GM18868 (cell line): ENCODE data around the gene VPS13D.
"Not testable (repeated sequence)": the region's sequence is repeated elsewhere in the genome, so short reads cannot be mapped to it uniquely, and the experiment has no call there.

Experiments
- ATAC-seq: cut with Tn5 transposase; IDR thresholded peaks from one replicate; pipeline ENCODE4 v1.9.1; 2021; ENCODE audit warnings: mild to moderate bottlenecking, moderate library complexity; ENCODE audit not compliant: unreplicated experiment

The VPS13D gene

GRCh38 chr1:12529640-12530174 is 299.9 kb downstream of the VPS13D start:
- no peak for ATAC-seq

GRCh38 chr1:12530462-12531178 is 300.8 kb downstream of the VPS13D start:
- no peak for ATAC-seq

- ATAC-seq = no peak
These were observed 301.3 kb downstream of the VPS13D start for GRCh38 chr1:12531179-12531499.

GRCh38 chr1:12532405-12533315 is 302.8 kb downstream of the VPS13D start:
- ATAC-seq = no peak

- no peak for ATAC-seq
These were observed 306.3 kb downstream of the VPS13D start for GRCh38 chr1:12536023-12536639.

GRCh38 chr1:12537294-12537693 is 307.5 kb downstream of the VPS13D start:
- ATAC-seq = no peak

GRCh38 chr1:12537906-12538461 is 308.2 kb downstream of the VPS13D start:
- ATAC-seq = no peak

- ATAC-seq = not testable (repeated sequence)
These were observed 308.7 kb downstream of the VPS13D start for GRCh38 chr1:12538536-12538935.

GRCh38 chr1:12539320-12539704 is 309.5 kb downstream of the VPS13D start:
- ATAC-seq = no peak

- ATAC-seq = no peak
These were observed 310.1 kb downstream of the VPS13D start for GRCh38 chr1:12539705-12540579.

- ATAC-seq = no peak
These were observed 310.9 kb downstream of the VPS13D start for GRCh38 chr1:12540580-12541273.

- no peak for ATAC-seq
These were observed 311.7 kb downstream of the VPS13D start for GRCh38 chr1:12541274-12542137.

- no peak for ATAC-seq
These were observed 312.3 kb downstream of the VPS13D start for GRCh38 chr1:12542138-12542465.

GRCh38 chr1:12542616-12543592 is 313.1 kb downstream of the VPS13D start:
- ATAC-seq = no peak

GRCh38 chr1:12543740-12544154 is 313.9 kb downstream of the VPS13D start:
- no peak for ATAC-seq

- ATAC-seq = no peak
These were observed 314.5 kb downstream of the VPS13D start for GRCh38 chr1:12544357-12544756.

GRCh38 chr1:12544992-12545391 is 315.2 kb downstream of the VPS13D start:
- no peak for ATAC-seq
